ENCODE data around the gene PLCH1.

Gene PLCH1

DNA sequence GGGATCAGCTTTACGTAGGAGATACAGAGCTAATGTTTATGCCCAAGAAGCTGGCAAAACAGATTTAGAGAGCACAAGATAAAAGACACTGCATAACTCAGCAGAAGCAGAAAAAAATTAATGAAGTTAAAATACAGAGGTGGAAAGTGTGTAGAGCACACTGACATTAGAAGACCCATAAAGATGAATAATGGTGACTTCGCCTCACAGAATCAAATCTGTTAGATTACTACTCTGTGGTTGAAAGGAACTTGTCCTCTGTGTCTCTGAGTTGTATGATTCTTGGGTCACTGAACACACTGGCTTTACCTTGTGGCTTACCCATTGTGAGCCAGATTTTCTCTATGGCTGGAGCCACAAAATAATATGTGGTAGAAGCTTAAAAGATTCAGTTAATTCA is 224.4 kb downstream of the PLCH1 start:
- no peak for DNase-seq

DNA sequence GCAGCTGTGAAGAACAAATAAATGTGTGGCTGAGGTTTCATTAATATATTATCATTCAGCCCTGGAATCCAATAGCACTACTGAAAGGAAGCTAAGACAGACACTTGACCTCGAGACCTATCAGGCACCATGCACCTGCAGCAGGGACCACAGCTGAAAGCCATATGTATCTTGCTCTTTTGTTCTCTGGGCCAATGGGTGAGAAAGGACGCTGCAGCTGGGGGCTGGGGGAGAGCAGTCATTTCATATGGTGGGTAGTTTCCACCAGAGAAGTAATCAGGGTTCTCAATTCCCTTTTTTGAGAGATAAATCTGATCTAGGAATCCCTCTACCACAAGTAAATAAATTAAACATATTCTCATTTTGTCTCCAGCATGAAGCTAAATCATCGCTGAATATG is 225.8 kb downstream of the PLCH1 start:
- no peak for DNase-seq

DNA sequence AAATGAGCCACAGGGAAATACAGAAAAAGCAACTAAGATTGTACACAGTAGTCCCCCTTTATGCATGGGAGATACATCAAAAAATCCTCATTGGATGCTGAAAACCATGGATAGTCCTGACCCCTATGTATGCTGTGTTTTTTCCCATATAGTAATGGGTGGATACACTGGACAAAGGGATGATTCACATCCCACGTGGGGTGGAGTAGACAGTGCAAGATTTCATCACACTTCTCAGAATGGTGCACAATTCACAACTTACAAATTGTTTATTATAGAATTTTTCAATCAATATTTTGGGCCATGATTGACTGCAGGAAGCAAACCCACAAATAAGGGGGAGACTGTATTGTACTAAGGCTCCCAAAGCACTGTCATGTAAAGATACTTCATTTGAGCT is 227.0 kb downstream of the PLCH1 start:
- no peak for DNase-seq

DNA sequence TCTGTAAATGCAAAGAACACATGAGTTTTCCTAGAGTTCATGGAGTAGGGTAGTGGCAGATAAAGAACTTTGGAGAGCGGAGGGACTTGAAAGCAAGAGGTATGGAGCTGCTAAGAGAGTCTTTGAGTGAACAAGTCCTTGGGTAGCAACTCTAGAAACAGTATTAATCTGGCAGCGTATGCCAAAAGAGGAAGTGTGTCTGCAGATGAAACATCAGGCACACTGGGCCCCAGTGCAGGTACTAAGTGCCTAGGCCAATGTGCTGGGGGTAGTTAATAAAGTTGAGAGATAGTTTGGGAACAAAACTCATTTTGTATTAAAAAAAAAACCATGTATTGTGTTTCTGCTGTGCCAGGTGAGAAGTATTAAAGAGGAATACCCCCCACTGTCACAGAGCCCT is 228.4 kb downstream of the PLCH1 start:
- no peak for DNase-seq

DNA sequence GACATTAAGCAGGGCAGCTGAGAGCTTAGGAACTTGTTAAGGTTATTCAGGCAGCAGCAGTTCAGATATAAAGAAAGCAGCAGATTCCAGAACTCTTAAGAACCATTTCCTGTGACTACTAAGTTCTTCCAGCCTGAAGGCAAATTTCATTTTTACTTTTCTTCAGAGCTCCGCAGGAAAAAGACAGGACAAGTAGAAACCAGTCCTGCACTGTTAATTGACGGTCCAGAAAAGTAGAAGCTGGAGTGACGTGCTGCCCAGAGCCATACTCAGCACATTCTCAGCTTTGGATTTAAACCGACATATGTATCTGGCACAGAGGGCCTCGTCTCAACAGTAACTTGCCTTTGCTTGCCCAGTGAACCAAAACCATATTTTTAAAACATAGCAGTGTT is 232.0 kb downstream of the PLCH1 start:
- DNase-seq, result no peak

DNA sequence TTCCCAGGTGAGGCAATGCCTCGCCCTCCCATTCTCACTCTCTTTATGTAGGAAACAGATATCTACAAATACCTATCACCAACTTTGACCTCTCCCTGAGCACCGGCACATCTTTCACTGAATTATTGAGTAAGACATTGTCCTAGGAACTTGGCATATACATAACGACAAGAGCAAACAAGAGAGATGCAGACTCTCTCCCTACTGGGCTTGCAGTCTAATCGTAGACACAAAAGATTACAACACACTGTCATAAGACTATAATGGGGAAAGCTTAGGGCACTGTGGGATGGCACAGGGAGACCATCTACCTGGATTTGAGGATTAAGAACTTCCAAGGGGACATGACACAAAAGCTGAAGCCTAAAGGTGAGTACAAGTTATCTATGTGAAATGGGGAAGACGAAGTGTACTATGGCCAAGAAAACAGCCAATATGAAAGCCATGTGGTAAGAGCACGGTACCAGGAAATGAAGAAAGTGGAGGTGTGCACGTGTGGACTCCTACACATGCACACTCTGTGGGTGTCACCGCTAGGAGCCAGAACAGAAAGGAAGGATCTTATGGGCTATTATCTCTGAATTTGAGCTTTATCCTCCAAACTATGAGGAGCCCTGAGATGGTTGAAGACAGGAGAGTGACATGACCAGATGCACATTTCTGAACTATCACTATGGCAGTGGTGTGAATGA is 232.6 kb downstream of the PLCH1 start:
- DNase-seq, result no peak

DNA sequence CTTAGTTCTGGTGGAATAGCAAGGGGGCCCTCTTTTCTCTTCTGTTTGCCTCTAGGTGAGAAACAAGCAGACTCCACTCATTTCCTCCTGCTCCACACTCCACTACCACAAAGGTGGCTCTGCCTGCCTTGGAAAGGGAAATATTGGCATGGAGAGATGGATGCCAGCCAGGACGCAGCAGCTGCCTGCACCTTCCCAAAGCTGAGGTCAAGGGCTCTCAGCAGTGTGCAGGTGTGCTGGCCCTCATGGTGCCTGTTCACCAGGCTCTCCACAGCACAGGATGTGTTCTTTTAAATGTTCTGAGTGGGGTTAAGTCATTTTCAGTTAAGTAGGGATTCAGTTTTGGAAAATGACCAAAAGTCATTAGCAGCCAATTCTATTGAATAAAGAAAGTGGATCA is 240.2 kb downstream of the PLCH1 start:
- no peak for DNase-seq

DNA sequence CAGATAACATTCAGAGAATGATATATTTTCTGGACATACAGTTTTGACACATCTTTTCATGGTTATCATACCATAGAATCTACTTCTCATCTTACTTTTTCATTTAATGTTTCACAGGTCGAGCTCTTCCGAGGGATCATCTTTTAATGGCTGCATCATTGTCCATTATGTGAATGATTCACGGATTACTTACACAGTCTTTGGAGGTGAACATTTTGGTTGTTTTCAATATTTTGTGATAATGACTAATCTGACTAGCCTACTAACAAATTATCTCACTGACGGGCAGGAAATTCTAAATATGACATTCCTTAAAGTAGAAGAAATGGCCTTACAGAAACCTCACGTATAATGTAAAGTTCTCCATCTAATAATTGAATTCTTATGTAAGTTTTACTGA is 242.2 kb downstream of the PLCH1 start:
- DNase-seq, result no peak

DNA sequence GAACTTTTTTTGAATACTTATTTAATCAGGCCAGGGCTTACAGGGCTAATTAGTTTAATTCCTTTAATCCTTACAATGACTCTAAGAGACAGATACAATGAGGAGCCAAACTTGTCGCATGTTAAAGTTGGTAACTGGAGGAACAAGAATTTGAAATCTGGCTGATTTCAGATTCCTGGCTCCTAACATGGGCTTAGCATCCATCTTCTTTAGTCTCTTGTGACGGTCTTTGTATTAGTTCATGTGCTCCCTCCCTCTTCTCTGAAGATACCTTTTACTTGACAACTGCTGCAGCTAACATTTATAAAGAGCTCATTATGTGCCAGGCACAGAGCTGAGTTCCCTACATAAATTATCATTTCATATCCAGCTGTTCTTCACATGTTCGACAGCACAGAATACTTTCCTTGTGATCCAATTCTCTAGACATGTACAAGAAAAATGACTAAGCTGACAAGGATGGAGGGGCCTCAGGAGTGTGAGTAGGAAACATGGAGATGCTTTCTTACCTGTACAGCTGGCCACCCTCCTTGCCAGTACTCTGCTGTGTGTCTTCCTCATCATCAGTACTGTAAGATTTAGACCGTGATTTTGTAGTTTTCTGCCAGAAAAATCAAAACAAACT is 244.6 kb downstream of the PLCH1 start:
- DNase-seq, result no peak

DNA sequence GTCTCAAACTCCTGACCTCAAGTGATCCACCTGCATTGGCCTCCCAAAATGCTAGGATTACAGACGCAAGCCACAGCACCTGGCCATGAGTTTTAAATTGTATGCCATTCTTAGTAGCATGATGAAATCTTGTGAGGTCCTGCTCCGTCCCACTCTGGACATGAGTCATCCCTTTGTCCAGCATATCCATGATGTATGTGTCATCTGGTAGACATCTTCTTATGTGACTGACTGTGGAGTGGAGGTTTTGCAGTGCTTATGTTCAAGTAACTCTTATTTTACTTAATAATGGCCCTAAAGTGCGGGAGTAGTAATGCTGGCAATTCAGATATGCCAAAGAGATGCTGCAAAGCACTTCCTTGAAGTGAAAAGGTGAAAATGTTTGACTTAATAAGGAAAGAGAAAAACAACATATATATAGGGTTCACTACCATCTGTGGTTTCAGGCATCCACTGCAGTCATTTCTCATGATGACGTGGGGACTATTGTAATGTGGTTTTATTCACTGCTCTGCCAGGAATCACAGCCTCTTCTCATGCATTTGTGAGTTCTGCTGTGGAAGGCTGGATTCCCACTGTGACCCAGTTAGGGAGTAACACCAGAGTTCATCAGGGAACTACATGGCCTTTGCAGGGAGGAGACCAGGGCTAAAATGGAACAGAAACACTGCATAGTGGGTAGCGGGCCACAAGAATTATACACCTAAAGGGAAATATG is 246.8 kb downstream of the PLCH1 start:
- no peak for DNase-seq

DNA sequence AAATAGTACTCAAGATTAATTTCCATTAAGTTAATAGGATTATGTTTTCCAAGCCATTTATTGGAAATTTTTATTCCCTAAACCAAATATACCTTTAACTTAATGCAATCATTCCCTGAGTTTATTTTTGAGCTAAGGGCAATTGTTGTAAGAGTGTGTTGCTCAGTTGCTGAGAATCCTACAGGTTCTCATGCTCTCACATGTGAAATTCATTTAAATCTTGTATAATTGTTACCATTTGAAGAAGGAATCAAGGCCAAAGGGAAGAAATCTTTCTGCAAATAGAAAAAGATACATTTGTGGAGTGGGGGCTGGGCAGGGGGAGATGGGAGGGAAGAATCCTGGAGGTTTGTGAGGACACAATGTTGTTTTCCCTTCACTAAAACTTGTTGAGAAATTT is 248.7 kb downstream of the PLCH1 start:
- no peak for DNase-seq

DNA sequence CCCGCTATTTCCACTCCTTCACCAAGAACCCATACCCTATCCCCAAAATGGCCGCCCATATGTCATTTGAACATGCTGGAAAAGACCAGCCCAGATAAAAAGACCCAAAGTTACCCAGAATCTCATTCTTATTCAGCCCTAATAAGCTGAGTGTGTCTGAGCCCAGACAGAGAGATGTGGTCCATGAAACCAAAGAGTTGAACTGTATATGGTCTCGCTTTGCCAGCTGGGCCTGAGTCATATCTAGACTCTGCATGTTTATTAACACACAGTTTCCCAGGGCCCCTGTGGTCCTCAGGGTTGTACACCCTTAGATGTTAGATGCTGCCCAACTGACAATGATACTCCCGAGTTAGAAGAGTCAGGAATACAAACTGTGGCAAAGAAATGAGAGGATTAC is 249.5 kb downstream of the PLCH1 start:
- DNase-seq, result no peak

DNA sequence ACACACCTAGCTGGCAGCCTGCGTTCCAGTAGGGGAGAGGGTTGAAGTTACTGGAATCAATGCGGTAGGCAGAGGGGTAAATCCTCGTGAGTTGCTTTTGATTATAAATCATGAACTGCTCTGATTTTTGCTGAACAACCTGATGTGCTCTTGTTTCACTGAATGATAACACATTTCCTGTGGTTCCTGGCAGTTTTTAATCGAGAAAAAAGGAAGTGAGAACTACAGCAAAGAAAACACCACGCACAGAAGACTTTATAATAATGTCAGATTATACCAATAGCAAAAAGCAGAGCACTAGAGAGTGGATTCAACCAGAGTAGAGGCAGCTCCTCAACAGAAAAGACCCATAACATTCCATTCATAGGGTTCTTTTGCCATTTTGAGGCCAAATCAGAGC is 250.5 kb downstream of the PLCH1 start:
- no peak for DNase-seq

DNA sequence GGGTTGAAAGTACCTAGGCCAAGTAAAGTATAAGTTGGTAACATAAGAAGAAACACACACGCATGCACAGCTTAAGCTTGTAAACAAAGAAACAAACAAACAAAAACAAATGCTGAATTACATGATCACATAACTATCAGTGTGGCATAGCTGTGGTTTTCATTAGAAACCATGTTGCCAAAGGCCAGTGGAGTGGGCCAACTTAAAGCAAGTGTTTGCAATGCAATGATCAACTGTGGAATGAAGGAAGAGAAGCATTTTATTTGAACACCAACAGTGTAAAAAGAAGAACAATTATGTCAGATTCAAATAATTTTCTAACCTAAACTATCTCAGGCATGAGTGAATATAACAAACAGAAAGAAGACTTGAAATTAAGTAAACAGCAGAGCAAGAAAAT is 252.0 kb downstream of the PLCH1 start:
- no peak for DNase-seq

DNA sequence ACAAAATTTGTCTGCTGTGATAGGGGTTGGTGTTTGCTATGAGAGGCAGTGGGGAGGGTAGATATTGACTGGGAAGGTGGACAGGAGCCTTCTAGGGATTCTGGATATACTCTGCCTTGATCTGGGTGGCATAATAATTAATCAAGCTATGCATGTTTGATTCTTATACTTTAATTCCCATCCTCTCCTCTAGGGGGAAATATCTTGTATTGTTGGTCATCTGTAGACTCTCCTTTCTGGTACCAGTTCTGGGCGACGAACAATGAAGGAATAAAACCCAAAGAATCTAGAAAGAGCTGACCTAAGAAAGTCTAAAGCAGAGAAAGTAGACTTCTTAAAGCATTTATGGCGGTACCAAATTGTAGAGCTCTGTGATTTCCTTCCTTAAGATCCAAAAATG is 253.2 kb downstream of the PLCH1 start:
- DNase-seq, result no peak

DNA sequence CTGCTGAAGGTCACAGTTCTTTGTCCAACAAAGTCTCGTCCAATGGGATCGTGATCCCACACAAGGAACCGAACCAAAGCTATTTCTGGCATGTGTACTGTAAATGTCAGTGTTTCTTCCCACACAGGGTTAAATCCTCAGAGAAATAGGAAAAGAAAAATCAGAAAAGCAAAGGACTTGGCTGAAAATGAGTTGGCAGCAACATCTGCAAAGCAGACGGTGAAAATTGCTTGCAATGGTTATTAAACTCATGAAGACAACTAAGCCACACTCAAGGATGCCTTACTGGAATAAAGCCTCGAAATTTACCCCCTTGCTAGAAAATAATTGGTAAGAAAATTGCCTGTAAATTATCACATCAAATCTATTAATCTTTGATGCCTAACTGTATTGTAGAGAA is 256.2 kb downstream of the PLCH1 start:
- no peak for DNase-seq

DNA sequence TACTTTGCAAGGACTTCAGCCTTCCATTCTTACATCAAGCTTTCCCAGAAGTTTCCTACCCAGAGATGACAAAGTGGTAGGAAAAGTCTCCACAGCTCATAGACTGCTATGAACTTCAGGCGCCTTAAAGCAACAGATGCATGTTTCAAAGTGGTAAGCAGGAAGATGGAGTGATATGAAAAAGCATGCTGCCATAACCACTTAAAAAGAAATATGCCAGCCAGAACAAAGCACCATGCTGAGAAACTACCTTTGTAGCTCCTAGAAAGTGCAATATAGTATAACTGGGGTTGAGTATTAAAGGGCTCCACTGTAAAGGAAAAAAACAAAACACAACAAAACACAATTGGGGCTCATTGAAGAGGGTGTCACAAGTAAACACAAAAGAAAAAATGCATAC is 259.0 kb downstream of the PLCH1 start:
- no peak for DNase-seq

DNA sequence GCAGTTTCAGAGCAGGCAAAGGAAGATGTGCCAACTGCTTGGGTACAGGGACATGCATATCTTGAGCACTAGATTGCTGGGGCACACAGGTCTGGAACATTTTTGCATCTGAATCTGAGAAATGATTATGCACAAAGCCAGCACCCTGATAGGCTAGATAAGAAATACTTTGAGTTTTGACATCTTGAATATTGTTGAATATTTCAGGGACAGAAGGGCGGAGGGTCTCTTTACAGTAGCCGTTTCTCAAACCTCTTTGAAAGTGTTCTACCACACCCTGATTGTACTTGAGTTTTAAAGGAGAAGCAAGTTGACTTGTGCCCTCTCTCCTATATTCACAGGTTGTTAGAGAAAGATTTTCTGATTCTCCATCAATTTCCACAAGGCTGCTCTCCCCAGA is 263.3 kb downstream of the PLCH1 start:
- DNase-seq, result no peak

DNA sequence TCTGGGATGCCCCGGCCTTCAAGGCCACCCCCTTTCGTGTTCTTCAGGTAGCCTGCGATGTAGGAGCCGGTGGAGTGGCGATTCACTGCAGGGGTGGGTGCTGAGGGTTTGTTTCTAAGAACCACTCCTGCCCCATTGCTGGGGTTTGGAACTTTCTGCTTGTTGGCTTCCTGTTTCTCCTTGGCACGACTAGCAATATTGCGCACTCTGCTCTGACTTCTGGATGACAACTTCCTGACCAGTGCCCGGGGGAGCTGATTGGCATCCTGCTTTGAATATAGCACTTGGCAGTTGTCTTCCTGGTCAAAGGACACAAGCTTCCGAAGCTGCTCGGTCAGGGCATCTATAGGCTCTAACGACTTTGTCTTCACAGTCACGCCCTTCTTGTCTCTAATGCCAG is 263.8 kb downstream of the PLCH1 start:
- DNase-seq, result no peak

DNA sequence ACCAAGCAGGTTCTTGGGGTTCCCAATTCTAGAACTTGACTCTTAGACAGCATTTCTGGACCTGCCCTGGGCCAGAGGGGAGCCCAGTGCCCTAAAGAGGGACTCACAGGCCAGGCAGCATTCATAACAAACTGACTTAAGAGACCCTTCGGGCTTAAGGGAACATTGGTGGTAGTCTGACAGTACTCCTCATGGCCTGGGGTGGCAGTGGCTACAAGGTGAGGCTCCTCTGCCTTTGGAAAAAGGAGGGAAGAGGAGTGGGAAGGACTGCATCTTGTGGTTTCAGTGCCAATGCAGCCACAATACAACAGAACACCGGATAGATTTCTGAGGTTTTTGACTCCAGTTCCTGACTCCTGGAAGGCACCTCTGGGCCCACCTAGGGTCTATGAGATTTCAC is 279.2 kb downstream of the PLCH1 start:
- no peak for DNase-seq

DNA sequence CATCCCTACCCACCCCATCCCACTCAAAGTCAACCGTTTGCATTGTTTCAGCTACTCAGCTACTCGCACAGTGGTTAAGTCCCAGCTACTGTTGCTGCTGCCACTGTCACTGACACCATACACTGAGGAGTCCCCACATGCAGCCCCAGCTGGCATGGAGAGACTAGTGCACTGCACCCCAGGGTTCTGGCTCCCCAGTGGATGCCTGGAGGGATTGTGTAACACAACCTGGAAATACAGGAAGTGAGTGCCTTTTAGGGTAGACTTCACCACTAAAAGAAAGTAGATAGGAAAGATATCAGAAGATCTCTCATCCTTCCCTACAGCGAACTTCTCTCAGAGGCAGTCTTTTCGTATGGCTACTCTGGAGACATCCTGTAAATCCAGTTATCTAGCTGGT is 282.2 kb downstream of the PLCH1 start:
- no peak for DNase-seq

DNA sequence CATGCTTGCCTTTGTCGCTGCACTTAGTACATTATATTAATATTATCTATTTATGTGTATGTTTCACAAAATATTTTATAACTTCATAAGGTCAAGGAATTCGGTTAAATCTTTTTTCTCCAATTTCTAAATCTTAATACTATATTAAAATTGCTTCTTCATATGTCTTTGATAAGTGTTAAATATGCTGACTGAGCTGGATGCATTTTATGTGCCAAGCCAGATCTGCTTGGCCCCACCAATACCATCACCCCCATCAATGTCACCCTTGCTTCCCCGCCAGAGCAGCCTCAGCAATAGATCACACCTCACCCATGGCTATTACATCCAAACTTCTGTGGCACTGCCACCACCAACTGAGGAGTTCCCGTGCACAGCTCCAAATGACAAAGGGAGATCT is 287.3 kb downstream of the PLCH1 start:
- no peak for DNase-seq

DNA sequence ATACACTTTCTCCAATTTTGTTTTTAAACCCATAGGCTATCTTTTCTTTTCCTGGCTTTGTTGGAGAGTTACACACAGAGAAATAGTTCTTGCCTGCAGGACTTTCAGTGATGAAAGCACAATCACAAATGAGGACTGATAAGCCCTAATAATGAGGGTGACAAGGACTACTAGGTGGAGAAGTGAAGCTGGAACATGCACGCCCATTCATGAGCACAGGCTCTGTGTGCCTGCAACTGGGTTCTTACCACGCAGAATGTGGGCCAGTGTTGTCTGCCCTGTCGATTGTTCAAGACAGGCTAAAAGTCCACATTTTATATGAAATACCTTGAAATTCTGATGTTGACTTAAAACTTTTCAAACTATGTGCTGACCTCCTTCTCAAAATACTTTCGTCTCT is 289.1 kb downstream of the PLCH1 start:
- DNase-seq, result no peak

DNA sequence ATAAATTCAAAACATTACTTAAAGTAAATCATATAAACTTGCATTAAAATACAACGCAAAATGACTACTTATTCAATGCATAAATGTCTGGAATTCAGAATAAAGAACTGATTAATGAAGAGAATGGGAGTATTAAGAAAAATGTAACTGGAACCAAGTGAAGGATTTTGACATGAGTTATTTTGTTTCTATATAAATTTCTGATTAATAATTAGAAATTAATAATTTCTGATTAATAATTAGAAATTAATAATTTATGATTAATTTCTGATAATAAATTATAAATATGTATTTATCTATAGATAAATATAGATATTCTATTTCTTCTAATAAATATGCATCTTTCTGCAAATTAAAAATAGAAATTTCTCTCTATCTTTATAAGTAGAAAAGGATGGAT is 291.4 kb downstream of the PLCH1 start:
- no peak for DNase-seq
